ENCODE data around the gene OR2B2.
A peak's percentile ranks its signal among the peaks of the same experiment; 100 is the strongest.
"Not testable (repeated sequence)": the region's sequence is repeated elsewhere in the genome, so short reads cannot be mapped to it uniquely, and the experiment has no call there.

The OR2B2 gene

DNA sequence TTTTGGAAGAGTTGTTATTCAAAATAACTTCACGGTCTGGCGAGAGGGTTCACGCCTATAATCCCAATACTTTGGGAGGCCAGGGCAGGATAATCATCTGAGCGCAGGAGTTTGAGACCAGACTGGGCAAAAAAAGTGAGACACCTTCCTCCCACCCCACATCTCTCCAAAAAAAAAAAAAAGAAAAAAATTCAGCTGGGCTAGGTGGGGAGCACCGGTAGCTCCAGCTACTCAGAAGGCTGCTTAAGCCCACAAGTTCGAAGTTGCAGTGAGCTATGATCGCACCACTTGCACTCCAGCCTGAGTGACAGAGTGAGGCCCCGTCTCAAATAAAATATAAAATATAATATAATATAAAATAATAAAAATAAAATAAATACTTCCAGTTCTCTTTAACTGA, 10.4 kb downstream of the OR2B2 start:
- in situ Hi-C loops (cut with MboI; ENCODE audit: low pct_unique_long_range_greater_than_20kb, low sequenced_read_pairs, unreplicated experiment): no loop called here
- TF ChIP-seq, protein P1, sequence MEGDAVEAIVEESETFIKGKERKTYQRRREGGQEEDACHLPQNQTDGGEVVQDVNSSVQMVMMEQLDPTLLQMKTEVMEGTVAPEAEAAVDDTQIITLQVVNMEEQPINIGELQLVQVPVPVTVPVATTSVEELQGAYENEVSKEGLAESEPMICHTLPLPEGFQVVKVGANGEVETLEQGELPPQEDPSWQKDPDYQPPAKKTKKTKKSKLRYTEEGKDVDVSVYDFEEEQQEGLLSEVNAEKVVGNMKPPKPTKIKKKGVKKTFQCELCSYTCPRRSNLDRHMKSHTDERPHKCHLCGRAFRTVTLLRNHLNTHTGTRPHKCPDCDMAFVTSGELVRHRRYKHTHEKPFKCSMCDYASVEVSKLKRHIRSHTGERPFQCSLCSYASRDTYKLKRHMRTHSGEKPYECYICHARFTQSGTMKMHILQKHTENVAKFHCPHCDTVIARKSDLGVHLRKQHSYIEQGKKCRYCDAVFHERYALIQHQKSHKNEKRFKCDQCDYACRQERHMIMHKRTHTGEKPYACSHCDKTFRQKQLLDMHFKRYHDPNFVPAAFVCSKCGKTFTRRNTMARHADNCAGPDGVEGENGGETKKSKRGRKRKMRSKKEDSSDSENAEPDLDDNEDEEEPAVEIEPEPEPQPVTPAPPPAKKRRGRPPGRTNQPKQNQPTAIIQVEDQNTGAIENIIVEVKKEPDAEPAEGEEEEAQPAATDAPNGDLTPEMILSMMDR (IDR thresholded peaks at IDR 0.05; ENCODE audit: extremely low read depth, insufficient read depth, missing control alignments): no peak
- DNase-seq (ENCODE audit: low spot score): no peak

DNA sequence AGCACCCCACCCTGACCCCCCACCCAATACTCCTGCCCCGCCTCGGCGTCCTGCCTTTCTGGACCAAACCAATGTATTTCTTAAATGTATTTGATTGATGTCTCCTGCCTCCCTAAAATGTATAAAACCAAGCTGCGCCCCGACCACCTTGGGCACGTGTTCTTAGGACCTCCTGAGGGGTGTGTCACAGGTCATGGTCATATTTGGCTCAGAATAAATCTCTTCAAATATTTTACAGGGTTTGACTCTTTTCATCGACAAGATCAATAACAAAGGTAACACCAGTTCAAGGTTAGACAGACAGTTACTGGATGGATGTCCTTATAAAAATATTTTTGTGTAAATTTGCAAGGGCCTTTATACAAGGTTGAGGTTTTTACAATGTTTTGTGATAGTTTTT, 12.0 kb downstream of the OR2B2 start:
- DNase-seq (ENCODE audit: low spot score); in situ Hi-C loops (cut with MboI; ENCODE audit: low pct_unique_long_range_greater_than_20kb, low sequenced_read_pairs, unreplicated experiment): not testable (repeated sequence)

DNA sequence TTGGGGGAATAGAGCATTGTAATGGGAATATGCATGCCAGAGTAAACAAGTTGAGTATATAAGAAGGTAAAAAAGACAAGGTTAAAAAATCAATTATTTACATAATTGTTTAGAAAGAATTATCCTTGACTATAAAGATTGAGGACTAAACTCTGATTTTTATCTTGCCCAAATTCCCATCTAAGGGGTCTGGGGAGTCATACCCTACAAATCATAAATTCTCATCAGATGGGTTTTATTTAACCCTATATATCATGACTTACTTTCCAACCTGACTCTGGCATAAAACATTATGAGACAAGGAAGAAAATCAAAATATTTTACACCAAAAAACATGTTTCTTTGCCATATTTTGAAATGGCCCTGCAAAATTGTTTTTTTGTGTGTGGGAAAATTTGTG, 12.7 kb downstream of the OR2B2 start:
- in situ Hi-C loops (cut with MboI; ENCODE audit: low pct_unique_long_range_greater_than_20kb, low sequenced_read_pairs, unreplicated experiment): loop anchor here (10.0 kb wide), 2 partner anchors 95 to 745 kb away; a partner anchor contains a TSS
- TF ChIP-seq, protein P1 (IDR thresholded peaks at IDR 0.05; ENCODE audit: extremely low read depth, insufficient read depth, missing control alignments): no peak
- no peak for DNase-seq (ENCODE audit: low spot score)

GRCh38 chr6:27897580-27898206, 14.5 kb downstream of the OR2B2 start:
- in situ Hi-C loops (cut with MboI; ENCODE audit: low pct_unique_long_range_greater_than_20kb, low sequenced_read_pairs, unreplicated experiment): loop anchor here (10.0 kb wide), 2 partner anchors 93 to 743 kb away; a partner anchor contains a TSS
- no peak for DNase-seq (ENCODE audit: low spot score)
- TF ChIP-seq, protein P1 (IDR thresholded peaks at IDR 0.05; ENCODE audit: extremely low read depth, insufficient read depth, missing control alignments): no peak

- in situ Hi-C loops (cut with MboI; ENCODE audit: low pct_unique_long_range_greater_than_20kb, low sequenced_read_pairs, unreplicated experiment): loop anchor here (10.0 kb wide), 2 partner anchors 92 to 742 kb away; a partner anchor contains a TSS
- DNase-seq (ENCODE audit: low spot score): no peak
- TF ChIP-seq, protein P1 (IDR thresholded peaks at IDR 0.05; ENCODE audit: extremely low read depth, insufficient read depth, missing control alignments): no peak
These were observed 15.8 kb downstream of the OR2B2 start for GRCh38 chr6:27896398-27896796.

DNA sequence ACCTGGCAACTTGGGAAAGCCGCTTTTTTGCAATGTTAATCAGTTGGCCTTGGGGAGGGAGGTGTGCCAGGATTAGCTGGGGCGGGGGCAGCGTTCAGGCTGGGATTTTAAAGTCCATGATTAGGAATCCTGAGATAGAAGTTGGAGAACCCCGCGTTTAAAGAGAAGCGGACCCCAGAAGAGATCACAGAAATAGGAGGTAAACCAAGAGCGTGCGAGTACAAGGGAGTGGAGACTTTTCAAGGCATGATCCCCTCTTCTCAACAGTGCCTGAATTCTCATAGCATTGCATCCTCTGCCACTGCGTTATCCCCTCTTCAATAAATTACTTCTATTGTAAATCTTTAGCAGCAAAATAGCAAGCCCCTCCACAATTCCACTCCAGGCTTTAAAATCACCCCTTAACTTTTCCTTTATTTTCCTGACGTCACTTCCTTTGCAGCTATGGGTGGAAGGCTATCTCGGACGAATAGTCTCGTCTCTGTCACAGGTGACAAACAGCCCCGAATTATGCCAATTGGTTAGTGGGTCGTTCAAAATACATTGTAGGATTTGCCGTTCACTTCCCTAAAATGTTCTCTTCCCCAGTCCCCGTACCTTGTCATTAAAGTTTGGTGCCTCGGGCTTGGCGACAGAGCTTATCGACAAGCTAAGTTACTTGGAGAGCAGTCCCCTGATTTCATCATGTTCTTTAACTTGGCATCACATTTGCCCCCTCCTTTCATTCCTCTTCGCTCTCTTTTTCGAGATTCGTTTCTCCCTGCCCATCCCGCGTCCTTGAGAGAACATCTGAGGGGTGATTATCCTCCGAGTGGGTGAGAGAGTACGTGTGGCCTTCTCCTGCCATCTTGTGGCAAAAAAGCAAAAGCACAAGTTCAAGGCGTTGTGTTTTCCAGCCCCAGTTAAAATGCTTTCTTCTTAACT, 17.1 kb downstream of the OR2B2 start:
- in situ Hi-C loops (cut with MboI; ENCODE audit: low pct_unique_long_range_greater_than_20kb, low sequenced_read_pairs, unreplicated experiment): loop anchor here (10.0 kb wide), 2 partner anchors 90 to 740 kb away; a partner anchor contains a TSS
- DNase-seq (ENCODE audit: low spot score): peak; percentile 53
- TF ChIP-seq, protein P1 (IDR thresholded peaks at IDR 0.05; ENCODE audit: extremely low read depth, insufficient read depth, missing control alignments): peak; percentile 77
